ENCODE measurements around the gene SEC24B.

Gene SEC24B

GRCh38 chr4:109410776-109411175 lies 22.8 kb upstream of the SEC24B start:
- Mint-ChIP-seq H3K27ac (peak overlapping the region; percentile 15), H3K27me3 (ENCODE audit: low read depth, poor library complexity) (peaks cover 2% of the 10 kb centered on the region), H3K36me3 (ENCODE audit: low read depth) (no peaks in the 10 kb centered on the region), H3K4me3 (no peak overlapping the region), H3K9me3 (no peaks in the 10 kb centered on the region), H3K4me1 (no peaks in the 10 kb centered on the region)
- no peak for TF ChIP-seq CTCF (IDR thresholded peaks at IDR 0.05)
- no peak for DNase-seq

- no peak overlapping the region for H3K27ac Mint-ChIP-seq
- no peak for TF ChIP-seq CTCF (IDR thresholded peaks at IDR 0.05)
Measured at GRCh38 chr4:109411964-109412363, 21.7 kb upstream of the SEC24B start.

DNA sequence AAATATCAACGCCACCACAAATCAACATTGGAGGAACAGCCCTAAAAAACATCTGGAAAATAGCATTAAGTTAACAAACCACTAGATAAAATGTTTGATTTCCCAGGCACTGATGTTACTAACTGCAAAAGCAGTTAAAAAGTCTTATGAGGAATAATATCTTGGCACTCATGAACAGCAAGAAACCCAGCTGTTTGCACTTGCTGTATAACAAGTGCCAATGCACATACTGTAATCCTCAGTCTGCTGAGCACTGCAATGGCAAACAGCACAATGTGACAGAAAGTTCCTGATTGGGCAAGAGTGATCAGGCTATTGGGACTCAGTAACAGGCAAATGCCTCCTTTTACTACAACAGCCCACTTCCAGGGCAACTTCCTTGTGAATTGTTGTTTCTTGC lies 20.8 kb upstream of the SEC24B start:
- Mint-ChIP-seq H3K27me3 (ENCODE audit: low read depth, poor library complexity) (peaks cover 2% of the 10 kb centered on the region), H3K27ac (no peak overlapping the region), H3K4me3 (no peak overlapping the region), H3K9me3 (no peaks in the 10 kb centered on the region), H3K4me1 (no peaks in the 10 kb centered on the region), H3K36me3 (ENCODE audit: low read depth) (no peaks in the 10 kb centered on the region)
- DNase-seq = no peak
- TF ChIP-seq CTCF (IDR thresholded peaks at IDR 0.05) = no peak

More at GRCh38 chr4:109411964-109412363, 21.7 kb upstream of the SEC24B start:
- Mint-ChIP-seq H3K27me3 (ENCODE audit: low read depth, poor library complexity) (peaks cover 2% of the 10 kb centered on the region), H3K36me3 (ENCODE audit: low read depth) (no peaks in the 10 kb centered on the region), H3K4me1 (no peaks in the 10 kb centered on the region), H3K9me3 (no peaks in the 10 kb centered on the region), H3K4me3 (no peak overlapping the region)
- DNase-seq = no peak

GRCh38 chr4:109414938-109415337 lies 18.7 kb upstream of the SEC24B start:
- DNase-seq = no peak
- peaks cover 2% of the 10 kb centered on the region for H3K27me3 Mint-ChIP-seq (ENCODE audit: low read depth, poor library complexity)
- H3K9me3 Mint-ChIP-seq = peaks cover 3% of the 10 kb centered on the region
- H3K27ac Mint-ChIP-seq = no peak overlapping the region
- no peak for TF ChIP-seq CTCF (IDR thresholded peaks at IDR 0.05)
- H3K4me3 Mint-ChIP-seq = no peak overlapping the region
- peaks cover 11% of the 10 kb centered on the region for H3K36me3 Mint-ChIP-seq (ENCODE audit: low read depth)
- H3K4me1 Mint-ChIP-seq = peaks cover 9% of the 10 kb centered on the region

- no peak overlapping the region for H3K27ac Mint-ChIP-seq
- H3K36me3 Mint-ChIP-seq (ENCODE audit: low read depth) = peaks cover 11% of the 10 kb centered on the region
- no peak overlapping the region for H3K4me3 Mint-ChIP-seq
- H3K4me1 Mint-ChIP-seq = peaks cover 21% of the 10 kb centered on the region
- DNase-seq = no peak
- H3K27me3 Mint-ChIP-seq (ENCODE audit: low read depth, poor library complexity) = no peaks in the 10 kb centered on the region
- H3K9me3 Mint-ChIP-seq = peaks cover 3% of the 10 kb centered on the region
- TF ChIP-seq CTCF (IDR thresholded peaks at IDR 0.05) = no peak
Measured at GRCh38 chr4:109418588-109418987, 15.0 kb upstream of the SEC24B start.

GRCh38 chr4:109419679-109420078 lies 13.9 kb upstream of the SEC24B start:
- H3K4me3 Mint-ChIP-seq = no peak overlapping the region

More at GRCh38 chr4:109419679-109420078, 13.9 kb upstream of the SEC24B start:
- Mint-ChIP-seq H3K36me3 (ENCODE audit: low read depth) (peaks cover 11% of the 10 kb centered on the region), H3K4me1 (peaks cover 27% of the 10 kb centered on the region), H3K27ac (peak overlapping the region; percentile 16), H3K27me3 (ENCODE audit: low read depth, poor library complexity) (no peaks in the 10 kb centered on the region), H3K9me3 (peaks cover 3% of the 10 kb centered on the region)
- no peak for DNase-seq
- no peak for TF ChIP-seq CTCF (IDR thresholded peaks at IDR 0.05)
